SK-N-SH treated with all-trans-retinoic acid at 6 μM for 48 hours (cell line): Measurements from ENCODE around the gene LRRC74B.
"Not testable (repeated sequence)": the region's sequence is repeated elsewhere in the genome, so short reads cannot be mapped to it uniquely, and the experiment has no call there.

Experiments
- ATAC-seq: fragments of 200-7000 bp; cut with Tn5 transposase; 3 replicates; pipeline ENCODE4 v1.9.1; 2020; ENCODE audit warnings: mild to moderate bottlenecking, moderate library complexity
- ARNTL ChIP-seq: fragments of 450-650 bp; formaldehyde crosslinking; IDR thresholded peaks from 2 replicates; pipeline ENCODE4 v1.5.0; 2020; ENCODE audit warnings: low read depth, mild to moderate bottlenecking, moderate library complexity, borderline replicate concordance
- BACH2 ChIP-seq: fragments of 250-450 bp; sonication (Bioruptor Pico); IDR thresholded peaks from 2 replicates; pipeline ENCODE4 v1.9.0; 2021; ENCODE audit warnings: mild to moderate bottlenecking, borderline replicate concordance
- CREB5 ChIP-seq: fragments of 250-450 bp; sonication (Bioruptor Pico); IDR thresholded peaks from 2 replicates; pipeline ENCODE4 v1.5.1; 2020; ENCODE audit warnings: low read depth, mild to moderate bottlenecking, moderate library complexity
- CSRNP3 ChIP-seq: fragments of 250-450 bp; sonication (Bioruptor Pico); IDR thresholded peaks from 2 replicates; pipeline ENCODE4 v1.5.1; 2021; ENCODE audit warnings: mild to moderate bottlenecking, moderate library complexity
- ESRRG ChIP-seq: fragments of 250-450 bp; sonication (Bioruptor Pico); IDR thresholded peaks from 2 replicates; pipeline ENCODE4 v1.6.1; 2021; ENCODE audit warnings: mild to moderate bottlenecking
- GLIS3 ChIP-seq: fragments of 250-450 bp; sonication (Bioruptor Pico); IDR thresholded peaks from 2 replicates; pipeline ENCODE4 v1.5.0; 2020; ENCODE audit warnings: mild to moderate bottlenecking, moderate library complexity
- ISL1 ChIP-seq: fragments of 250-450 bp; sonication (Bioruptor Pico); IDR thresholded peaks from 2 replicates; pipeline ENCODE4 v2.1.2; 2022; ENCODE audit warnings: mild to moderate bottlenecking, moderate library complexity
- OSR1 ChIP-seq: fragments of 250-450 bp; sonication (Bioruptor Pico); IDR thresholded peaks from 2 replicates; pipeline ENCODE4 v1.8.0; 2022; ENCODE audit warnings: moderate library complexity, mild to moderate bottlenecking, inconsistent platforms
- PATZ1 ChIP-seq: fragments of 250-450 bp; sonication (Bioruptor Pico); IDR thresholded peaks from 2 replicates; pipeline ENCODE4 v1.8.0; 2020; ENCODE audit warnings: mild to moderate bottlenecking, moderate library complexity, borderline replicate concordance
- POU6F1 ChIP-seq: fragments of 250-450 bp; sonication (Bioruptor Pico); IDR thresholded peaks from 2 replicates; pipeline ENCODE4 v1.8.0; 2021; ENCODE audit warnings: low read depth, mild to moderate bottlenecking, moderate library complexity, borderline replicate concordance
- PPARA ChIP-seq: fragments of 250-450 bp; sonication (Bioruptor Pico); IDR thresholded peaks from 2 replicates; pipeline ENCODE4 v1.5.0; 2020; ENCODE audit warnings: mild to moderate bottlenecking, borderline replicate concordance
- SNAI2 ChIP-seq: fragments of 250-450 bp; sonication (Bioruptor Pico); IDR thresholded peaks from 2 replicates; pipeline ENCODE4 v1.5.0; 2020; ENCODE audit warnings: mild to moderate bottlenecking, moderate library complexity
- TCF4 ChIP-seq: fragments of 250-450 bp; sonication (Bioruptor Pico); IDR thresholded peaks from 2 replicates; pipeline ENCODE4 v1.8.0; 2021; ENCODE audit warnings: mild to moderate bottlenecking, moderate library complexity, borderline replicate concordance
- TSHZ2 ChIP-seq: fragments of 250-450 bp; sonication (Bioruptor Pico); IDR thresholded peaks from 2 replicates; pipeline ENCODE4 v1.5.0; 2020; ENCODE audit warnings: mild to moderate bottlenecking, moderate library complexity
- ZC3H10 ChIP-seq: fragments of 250-450 bp; sonication (Bioruptor Pico); IDR thresholded peaks from 2 replicates; pipeline ENCODE4 v1.5.1; 2021; ENCODE audit warnings: mild to moderate bottlenecking, moderate library complexity
- ZFP3 ChIP-seq: fragments of 250-450 bp; sonication (Bioruptor Pico); IDR thresholded peaks from 2 replicates; pipeline ENCODE4 v1.5.0; 2020; ENCODE audit warnings: mild to moderate bottlenecking, moderate library complexity
- ZFP30 ChIP-seq: fragments of 450-650 bp; formaldehyde crosslinking; IDR thresholded peaks from 2 replicates; pipeline ENCODE4 v1.5.0; 2022; ENCODE audit warnings: mild to moderate bottlenecking, moderate library complexity
- ZNF565 ChIP-seq: fragments of 450-650 bp; formaldehyde crosslinking; conservative IDR thresholded peaks from 2 replicates; pipeline ENCODE4 v1.5.0; 2020; ENCODE audit warnings: low read depth, mild to moderate bottlenecking, moderate library complexity
- ZNF70 ChIP-seq: fragments of 450-650 bp; formaldehyde crosslinking; IDR thresholded peaks from 2 replicates; pipeline ENCODE4 v1.5.0; 2020; ENCODE audit warnings: mild to moderate bottlenecking, moderate library complexity

LRRC74B gene

GRCh38 chr22:21038405-21038804 lies 7.3 kb upstream of the LRRC74B start:
- no peak for ATAC-seq
- no peak for TF ChIP-seq GLIS3 (CRISPR knock-in tag)

GRCh38 chr22:21039158-21039557 lies 6.6 kb upstream of the LRRC74B start:
- ATAC-seq = not testable (repeated sequence)

- ATAC-seq = no peak
- TF ChIP-seq ARNTL (CRISPR knock-in tag) (no peak), ZC3H10 (no peak), PPARA (CRISPR knock-in tag) (no peak), ZFP30 (CRISPR knock-in tag) (no peak), BACH2 (CRISPR knock-in tag) (no peak), SNAI2 (CRISPR knock-in tag) (no peak), TCF4 (CRISPR knock-in tag) (no peak), TSHZ2 (CRISPR knock-in tag) (no peak), ISL1 (CRISPR knock-in tag) (no peak), ZFP3 (no peak), ZNF70 (CRISPR knock-in tag) (no peak), CREB5 (CRISPR knock-in tag) (no peak), POU6F1 (CRISPR knock-in tag) (no peak), ESRRG (CRISPR knock-in tag) (no peak), ZNF565 (CRISPR knock-in tag) (no peak), CSRNP3 (no peak)
Observed at GRCh38 chr22:21041937-21042336, 3.8 kb upstream of the LRRC74B start.

GRCh38 chr22:21042978-21043859 lies 2.5 kb upstream of the LRRC74B start:
- ATAC-seq = no peak
- TF ChIP-seq BACH2 (CRISPR knock-in tag) = no peak
- TF ChIP-seq ARNTL (CRISPR knock-in tag) = no peak
- TF ChIP-seq ZFP30 (CRISPR knock-in tag) = no peak
- TF ChIP-seq PATZ1 (CRISPR knock-in tag) = no peak
- no peak for TF ChIP-seq GLIS3 (CRISPR knock-in tag)
- TF ChIP-seq TCF4 (CRISPR knock-in tag) = no peak
- TF ChIP-seq CREB5 (CRISPR knock-in tag) = no peak
- TF ChIP-seq OSR1 (CRISPR knock-in tag) = no peak
- no peak for TF ChIP-seq PPARA (CRISPR knock-in tag)
- TF ChIP-seq ESRRG (CRISPR knock-in tag) = no peak
- TF ChIP-seq TSHZ2 (CRISPR knock-in tag) = no peak
- no peak for TF ChIP-seq ZNF70 (CRISPR knock-in tag)
- TF ChIP-seq ISL1 (CRISPR knock-in tag) = no peak
